GM12874 (cell line): Measurements from ENCODE around the gene TMC7.

Source experiments
- TF ChIP-seq, protein P1 (sequence below): IDR thresholded peaks from 2 replicates; pipeline ENCODE4 v1.5.1; 2011; ENCODE audit warnings: low read depth, mild to moderate bottlenecking, control low read depth, low read length, moderate library complexity; ENCODE audit not compliant: insufficient read depth

TMC7 gene

DNA sequence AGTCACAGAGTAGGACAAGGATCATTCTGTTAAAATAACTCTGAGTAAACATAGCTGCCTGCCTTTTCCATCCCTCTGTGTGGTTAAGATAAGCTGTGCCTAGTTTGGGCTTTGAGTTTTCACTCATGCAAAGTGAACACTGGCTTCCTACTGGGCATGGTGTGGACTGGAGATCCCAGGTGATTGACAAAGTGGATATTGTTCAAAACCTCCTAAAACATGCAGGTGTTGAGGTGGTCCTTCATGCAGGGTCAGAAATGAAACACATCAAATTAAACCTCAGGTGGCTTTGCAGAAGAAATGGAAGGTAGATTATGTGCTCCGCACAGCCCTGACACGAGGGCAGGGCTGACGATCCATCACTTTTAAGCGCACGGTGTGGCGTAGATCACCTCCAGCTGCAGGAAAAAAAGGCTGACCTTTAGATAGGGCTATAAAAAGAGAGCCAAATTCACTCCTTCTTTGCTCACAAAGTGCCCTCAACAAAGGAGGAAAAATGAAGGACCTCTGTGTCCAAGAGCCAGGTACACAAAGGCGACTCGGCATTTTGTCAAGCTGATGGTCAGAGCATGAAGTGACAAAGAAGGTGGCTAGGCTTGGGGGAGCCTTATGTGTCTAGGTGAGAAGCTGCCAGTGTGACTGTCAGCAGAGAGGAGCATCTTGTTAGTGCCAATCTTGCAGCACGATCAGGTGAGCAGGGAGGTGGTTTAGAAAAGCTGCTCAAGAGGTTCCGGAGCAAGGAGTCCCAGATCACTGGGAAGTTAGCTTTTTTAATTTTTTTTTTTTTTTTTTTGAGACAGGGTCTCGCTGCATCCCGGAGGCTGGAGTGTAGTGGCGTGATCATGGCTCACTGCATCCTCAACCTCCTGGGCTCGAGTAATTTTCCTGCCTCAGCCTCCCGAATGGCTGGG is 110.2 kb downstream of the TMC7 start:
- TF ChIP-seq, protein P1, sequence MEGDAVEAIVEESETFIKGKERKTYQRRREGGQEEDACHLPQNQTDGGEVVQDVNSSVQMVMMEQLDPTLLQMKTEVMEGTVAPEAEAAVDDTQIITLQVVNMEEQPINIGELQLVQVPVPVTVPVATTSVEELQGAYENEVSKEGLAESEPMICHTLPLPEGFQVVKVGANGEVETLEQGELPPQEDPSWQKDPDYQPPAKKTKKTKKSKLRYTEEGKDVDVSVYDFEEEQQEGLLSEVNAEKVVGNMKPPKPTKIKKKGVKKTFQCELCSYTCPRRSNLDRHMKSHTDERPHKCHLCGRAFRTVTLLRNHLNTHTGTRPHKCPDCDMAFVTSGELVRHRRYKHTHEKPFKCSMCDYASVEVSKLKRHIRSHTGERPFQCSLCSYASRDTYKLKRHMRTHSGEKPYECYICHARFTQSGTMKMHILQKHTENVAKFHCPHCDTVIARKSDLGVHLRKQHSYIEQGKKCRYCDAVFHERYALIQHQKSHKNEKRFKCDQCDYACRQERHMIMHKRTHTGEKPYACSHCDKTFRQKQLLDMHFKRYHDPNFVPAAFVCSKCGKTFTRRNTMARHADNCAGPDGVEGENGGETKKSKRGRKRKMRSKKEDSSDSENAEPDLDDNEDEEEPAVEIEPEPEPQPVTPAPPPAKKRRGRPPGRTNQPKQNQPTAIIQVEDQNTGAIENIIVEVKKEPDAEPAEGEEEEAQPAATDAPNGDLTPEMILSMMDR = no peak

DNA sequence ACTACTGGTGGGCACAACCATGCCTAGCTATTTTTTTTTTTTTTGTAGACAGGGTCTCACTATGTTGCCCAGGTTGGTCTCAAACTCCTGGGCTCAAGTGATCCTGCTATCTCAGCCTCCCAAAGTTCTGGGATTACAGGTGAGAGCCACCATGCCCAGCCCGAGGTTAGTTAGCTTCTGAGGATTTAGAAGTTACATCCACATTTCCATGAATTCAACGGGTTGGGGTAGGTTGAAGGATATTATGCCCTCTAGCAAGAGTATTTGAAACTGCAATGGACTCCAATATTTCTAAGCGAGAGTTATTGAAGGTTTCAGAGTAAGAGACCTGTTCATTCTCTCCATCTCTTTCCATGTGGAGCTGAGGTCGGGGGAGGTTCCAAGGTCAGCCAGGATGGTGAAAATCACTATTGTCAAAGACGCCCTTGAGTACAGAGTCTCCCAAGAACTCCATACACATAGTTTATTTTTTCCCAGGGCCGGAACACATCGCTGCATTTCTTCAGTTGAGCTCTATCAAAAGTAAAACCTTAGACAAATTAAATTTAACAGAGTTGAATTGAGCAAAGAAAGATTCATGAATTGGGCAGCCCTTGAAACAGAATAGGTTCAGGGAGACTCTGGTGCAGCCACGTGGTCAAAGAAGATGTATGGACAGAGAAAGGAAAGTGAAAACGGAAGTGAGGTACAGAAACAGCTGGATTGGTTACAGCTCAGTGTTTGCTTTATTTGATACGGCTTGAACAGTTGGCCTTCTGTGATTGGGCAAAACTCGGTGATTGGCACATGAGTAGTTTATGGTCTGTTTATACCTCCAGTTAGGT is 111.0 kb downstream of the TMC7 start:
- TF ChIP-seq, protein P1 = no peak

DNA sequence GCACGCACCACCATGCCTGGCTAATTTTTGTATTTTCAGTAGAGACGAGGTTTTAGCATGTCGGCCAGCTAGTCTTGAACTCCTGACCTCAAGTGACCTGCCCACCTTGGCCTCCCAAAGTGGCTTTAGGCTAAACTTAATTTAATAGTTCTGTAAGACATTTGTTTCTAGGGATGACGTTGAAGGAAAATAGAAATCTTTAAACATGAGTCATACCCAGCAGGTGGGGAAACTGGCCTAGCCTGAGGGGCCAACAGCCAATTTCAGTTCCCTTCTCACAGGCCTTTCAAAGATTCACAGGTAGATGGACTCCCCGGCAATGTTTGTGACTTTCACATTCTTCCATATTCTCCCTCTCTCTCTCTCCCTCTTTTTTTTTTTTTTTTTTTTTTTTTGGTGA is 111.9 kb downstream of the TMC7 start:
- TF ChIP-seq, protein P1 = no peak

DNA sequence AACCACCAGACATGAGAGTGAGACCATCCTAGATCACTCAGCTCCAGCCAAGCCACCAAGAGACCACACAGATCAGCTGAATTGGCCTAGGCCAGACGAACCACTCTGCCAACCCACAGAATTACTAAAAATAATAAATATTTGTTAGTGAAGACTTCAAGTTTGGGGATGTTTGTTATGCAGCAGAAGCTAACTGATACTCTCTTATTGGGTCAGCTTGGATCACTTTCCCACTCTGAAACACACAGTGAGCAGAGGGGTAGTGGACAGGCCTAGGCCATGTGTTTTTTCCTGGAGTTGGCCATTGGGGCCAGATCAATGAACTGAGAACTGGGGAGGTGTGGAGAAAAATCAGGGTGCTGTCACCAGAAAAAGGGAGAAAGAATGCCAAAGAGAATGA is 114.4 kb downstream of the TMC7 start:
- TF ChIP-seq, protein P1 = no peak

DNA sequence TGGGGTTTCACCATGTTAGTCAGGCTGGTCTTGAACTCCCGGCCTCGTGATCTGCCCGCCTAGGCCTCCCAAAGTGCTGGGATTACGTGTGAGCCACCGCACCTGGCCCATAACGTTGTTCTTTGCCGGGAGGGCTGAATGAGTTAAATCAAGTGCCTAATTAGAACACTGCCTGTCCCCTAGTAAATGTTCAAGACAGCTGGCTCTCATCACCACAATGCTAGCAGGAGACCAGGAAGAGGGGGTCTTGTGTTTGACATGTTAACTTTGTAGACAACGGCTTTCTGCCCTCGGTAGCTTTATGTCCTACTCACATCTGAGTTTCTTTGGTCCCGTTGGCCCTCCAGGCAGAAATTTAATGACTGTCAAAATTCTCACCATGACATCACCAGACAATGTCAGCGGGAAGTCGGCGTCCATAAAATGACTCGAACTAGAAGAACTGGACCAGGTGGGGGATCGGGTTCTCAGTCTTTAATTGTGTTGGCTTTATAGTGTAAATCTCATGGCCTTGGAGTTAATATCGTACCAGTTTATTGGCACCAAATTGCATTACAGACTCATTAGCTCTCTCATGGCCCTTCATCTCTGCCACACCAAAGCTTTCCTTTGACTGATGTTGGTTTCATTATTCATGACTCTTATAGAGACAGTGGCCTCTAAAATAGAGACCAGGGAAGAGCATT is 118.6 kb downstream of the TMC7 start:
- TF ChIP-seq, protein P1 = no peak

DNA sequence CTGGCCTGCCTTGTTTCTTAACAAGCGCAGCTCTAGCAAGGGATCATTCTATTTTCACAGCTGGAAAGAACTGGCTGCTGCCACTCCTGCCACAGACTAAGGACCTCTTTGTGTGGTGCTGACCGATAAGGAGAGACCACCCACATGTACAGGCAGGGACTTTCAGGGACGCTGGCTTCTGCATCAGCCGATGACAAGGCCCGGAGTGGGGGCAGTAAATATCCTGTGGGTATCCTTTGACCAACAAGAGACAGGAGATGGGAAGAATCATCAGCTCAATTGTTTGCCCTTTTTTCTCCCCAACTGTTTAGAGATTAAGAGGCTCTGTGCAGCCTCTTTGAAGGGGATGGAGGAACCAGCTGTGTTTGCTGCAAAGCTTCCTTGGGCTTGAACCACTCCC is 120.9 kb downstream of the TMC7 start:
- TF ChIP-seq, protein P1 = no peak

DNA sequence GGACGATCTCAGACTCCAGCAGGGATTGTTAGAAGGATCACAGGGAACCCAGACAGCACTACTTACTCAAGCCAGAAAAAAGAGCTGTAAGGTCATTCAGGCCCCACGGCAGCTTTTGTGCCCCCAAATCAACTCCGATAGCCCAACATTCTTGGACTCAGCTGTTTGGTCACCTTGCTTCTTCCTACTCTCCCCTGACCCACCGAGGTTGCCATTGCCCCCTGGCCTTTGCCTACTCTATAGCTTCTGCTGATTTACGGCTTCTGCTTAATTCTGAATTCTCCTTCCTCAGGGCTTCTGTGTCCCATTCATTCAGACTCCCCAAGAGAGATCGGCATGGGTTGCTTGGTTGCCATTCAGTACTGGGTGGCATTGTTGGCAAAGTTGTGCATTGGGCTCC is 121.4 kb downstream of the TMC7 start:
- TF ChIP-seq, protein P1 = no peak
